Ishikawa (cell line): ENCODE results near the gene XRCC5.

Experiments used
- CEBPB ChIP-seq: IDR thresholded peaks from 2 replicates; pipeline ENCODE4 v1.6.1; 2012
- CREB1 ChIP-seq: IDR thresholded peaks from 2 replicates; pipeline ENCODE4 v1.6.1; 2012; ENCODE audit warnings: low read depth
- EGR1 ChIP-seq: IDR thresholded peaks from 2 replicates; pipeline ENCODE4 v1.6.1; 2012
- EP300 ChIP-seq: IDR thresholded peaks from 2 replicates; pipeline ENCODE4 v1.6.1; 2012; ENCODE audit warnings: borderline replicate concordance
- FOXM1 ChIP-seq: IDR thresholded peaks from 2 replicates; pipeline ENCODE4 v1.6.1; 2012; ENCODE audit warnings: low read depth, borderline replicate concordance
- NFIC ChIP-seq: IDR thresholded peaks from 2 replicates; pipeline ENCODE4 v1.6.1; 2012
- RAD21 ChIP-seq: IDR thresholded peaks from 2 replicates; pipeline ENCODE4 v1.6.1; 2012; ENCODE audit warnings: low read depth
- TAF1 ChIP-seq: IDR thresholded peaks from 2 replicates; pipeline ENCODE4 v1.6.1; 2012; ENCODE audit warnings: low read depth, mild to moderate bottlenecking
- TCF12 ChIP-seq: IDR thresholded peaks from 2 replicates; pipeline ENCODE4 v1.6.1; 2012; ENCODE audit warnings: low read depth
- TEAD4 ChIP-seq: IDR thresholded peaks from 2 replicates; pipeline ENCODE4 v1.6.1; 2012
- YY1 ChIP-seq: IDR thresholded peaks from 2 replicates; pipeline ENCODE4 v1.6.1; 2012; ENCODE audit warnings: low read depth
- ZBTB7A ChIP-seq: IDR thresholded peaks from 2 replicates; pipeline ENCODE4 v1.6.1; 2012; ENCODE audit warnings: low read depth
- TF ChIP-seq, protein P1 (sequence below): IDR thresholded peaks from 2 replicates; pipeline ENCODE4 v1.6.1; 2012
- TF ChIP-seq, protein P2 (sequence below): IDR thresholded peaks from 2 replicates; pipeline ENCODE4 v1.6.1; 2012
- TF ChIP-seq, protein P3 (sequence below): IDR thresholded peaks from 2 replicates; pipeline ENCODE4 v1.6.1; 2012; ENCODE audit warnings: low read depth, mild to moderate bottlenecking

The XRCC5 gene

DNA sequence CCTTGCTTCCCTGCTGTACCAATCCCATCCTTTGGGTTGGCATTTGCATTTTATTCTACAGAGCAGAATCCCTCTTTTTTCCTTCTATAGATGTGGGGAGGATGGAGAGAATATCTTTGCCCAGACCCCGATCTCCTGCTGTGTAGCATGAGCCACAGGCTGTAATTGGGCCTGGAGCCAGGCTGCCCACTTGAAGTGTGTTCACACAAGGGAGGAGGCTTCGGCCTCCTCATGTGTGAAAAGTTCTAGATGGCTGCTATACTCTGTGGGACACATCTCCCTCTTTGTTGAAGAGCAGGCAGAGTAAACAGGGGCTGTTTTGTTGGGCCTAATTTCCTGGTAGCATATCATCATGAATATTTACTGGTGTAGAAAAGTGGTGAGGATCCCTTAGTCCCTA is 126.3 kb downstream of the XRCC5 start:
- TF ChIP-seq, protein P1, sequence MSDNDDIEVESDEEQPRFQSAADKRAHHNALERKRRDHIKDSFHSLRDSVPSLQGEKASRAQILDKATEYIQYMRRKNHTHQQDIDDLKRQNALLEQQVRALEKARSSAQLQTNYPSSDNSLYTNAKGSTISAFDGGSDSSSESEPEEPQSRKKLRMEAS: no peak
- no peak for TF ChIP-seq NFIC
- no peak for TF ChIP-seq CREB1
- TF ChIP-seq EP300: no peak
- TF ChIP-seq EGR1: no peak
- no peak for TF ChIP-seq TAF1
- no peak for TF ChIP-seq FOXM1
- TF ChIP-seq, protein P2, sequence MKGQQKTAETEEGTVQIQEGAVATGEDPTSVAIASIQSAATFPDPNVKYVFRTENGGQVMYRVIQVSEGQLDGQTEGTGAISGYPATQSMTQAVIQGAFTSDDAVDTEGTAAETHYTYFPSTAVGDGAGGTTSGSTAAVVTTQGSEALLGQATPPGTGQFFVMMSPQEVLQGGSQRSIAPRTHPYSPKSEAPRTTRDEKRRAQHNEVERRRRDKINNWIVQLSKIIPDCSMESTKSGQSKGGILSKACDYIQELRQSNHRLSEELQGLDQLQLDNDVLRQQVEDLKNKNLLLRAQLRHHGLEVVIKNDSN: no peak
- TF ChIP-seq, protein P3, sequence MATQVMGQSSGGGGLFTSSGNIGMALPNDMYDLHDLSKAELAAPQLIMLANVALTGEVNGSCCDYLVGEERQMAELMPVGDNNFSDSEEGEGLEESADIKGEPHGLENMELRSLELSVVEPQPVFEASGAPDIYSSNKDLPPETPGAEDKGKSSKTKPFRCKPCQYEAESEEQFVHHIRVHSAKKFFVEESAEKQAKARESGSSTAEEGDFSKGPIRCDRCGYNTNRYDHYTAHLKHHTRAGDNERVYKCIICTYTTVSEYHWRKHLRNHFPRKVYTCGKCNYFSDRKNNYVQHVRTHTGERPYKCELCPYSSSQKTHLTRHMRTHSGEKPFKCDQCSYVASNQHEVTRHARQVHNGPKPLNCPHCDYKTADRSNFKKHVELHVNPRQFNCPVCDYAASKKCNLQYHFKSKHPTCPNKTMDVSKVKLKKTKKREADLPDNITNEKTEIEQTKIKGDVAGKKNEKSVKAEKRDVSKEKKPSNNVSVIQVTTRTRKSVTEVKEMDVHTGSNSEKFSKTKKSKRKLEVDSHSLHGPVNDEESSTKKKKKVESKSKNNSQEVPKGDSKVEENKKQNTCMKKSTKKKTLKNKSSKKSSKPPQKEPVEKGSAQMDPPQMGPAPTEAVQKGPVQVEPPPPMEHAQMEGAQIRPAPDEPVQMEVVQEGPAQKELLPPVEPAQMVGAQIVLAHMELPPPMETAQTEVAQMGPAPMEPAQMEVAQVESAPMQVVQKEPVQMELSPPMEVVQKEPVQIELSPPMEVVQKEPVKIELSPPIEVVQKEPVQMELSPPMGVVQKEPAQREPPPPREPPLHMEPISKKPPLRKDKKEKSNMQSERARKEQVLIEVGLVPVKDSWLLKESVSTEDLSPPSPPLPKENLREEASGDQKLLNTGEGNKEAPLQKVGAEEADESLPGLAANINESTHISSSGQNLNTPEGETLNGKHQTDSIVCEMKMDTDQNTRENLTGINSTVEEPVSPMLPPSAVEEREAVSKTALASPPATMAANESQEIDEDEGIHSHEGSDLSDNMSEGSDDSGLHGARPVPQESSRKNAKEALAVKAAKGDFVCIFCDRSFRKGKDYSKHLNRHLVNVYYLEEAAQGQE: no peak
- no peak for TF ChIP-seq TEAD4
- no peak for TF ChIP-seq TCF12
- no peak for TF ChIP-seq ZBTB7A
- no peak for TF ChIP-seq RAD21
- no peak for TF ChIP-seq CEBPB

DNA sequence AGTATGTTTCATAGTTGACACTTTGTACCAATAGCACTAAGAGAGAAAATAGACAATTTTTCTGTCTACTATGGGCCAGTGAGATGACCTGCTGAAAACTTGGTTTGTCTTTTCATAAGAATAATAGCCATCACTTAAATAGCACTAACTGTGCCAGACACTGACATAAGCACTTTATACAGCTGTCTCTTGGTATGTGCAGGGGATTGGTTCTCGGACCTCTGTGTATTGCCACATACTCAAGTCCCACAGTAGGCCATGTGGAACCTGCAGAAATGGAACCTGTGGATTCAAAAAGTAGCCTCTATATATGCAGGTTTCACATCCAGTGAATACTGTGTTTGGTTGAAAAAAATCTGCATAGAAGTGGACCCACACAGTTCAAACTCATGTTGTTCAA is 126.7 kb downstream of the XRCC5 start:
- TF ChIP-seq CREB1: no peak
- no peak for TF ChIP-seq ZBTB7A

DNA sequence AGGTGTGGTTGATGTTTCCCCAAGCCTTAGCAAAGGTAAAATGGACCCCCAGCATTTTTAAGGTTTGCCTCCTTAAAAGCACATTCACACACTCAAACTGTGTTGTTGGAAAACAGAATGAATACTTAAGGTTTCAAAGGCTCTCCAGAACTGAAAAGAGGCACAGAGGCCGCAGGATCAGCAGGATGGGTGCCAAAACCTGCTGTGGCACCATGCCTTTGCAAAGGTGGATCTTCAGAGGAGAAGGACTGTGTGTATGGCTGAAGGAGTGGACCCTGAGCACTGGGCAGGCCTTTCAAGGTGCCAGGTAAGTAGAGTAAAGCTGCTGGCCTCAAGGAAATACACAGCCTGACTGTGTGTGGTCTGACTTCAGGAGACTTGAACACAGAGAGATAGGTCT is 127.3 kb downstream of the XRCC5 start:
- TF ChIP-seq YY1: no peak
- TF ChIP-seq, protein P3: no peak
- TF ChIP-seq ZBTB7A: no peak
- TF ChIP-seq FOXM1: no peak
- TF ChIP-seq TAF1: no peak
- no peak for TF ChIP-seq EGR1
- no peak for TF ChIP-seq CREB1
- TF ChIP-seq, protein P1: no peak
- no peak for TF ChIP-seq CEBPB
- TF ChIP-seq EP300: no peak
- TF ChIP-seq, protein P2: no peak
- no peak for TF ChIP-seq TCF12
- no peak for TF ChIP-seq TEAD4

DNA sequence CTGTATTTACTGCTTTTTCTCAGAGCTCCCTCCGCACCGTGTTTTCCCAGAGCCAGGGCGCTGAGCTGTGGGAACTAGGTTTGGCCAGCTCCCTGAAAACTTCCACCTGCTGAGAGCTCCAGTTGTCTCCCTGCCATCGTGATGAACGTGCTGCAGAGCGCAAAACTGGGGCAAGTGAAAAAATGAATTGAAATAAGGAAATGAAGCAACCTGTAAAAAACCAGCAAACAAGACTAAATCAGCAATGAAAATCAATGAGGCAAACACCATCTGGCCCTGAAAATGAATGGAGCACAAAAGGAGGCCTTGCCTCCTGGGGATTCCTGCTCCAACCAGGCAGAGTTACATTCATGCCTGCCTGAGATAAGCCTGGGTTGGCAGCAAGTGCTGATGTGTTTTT is 133.2 kb downstream of the XRCC5 start:
- TF ChIP-seq FOXM1 (no peak), TCF12 (no peak), RAD21 (no peak), TEAD4 (no peak), CEBPB (no peak), YY1 (no peak), CREB1 (no peak), EP300 (no peak), EGR1 (no peak), ZBTB7A (no peak), NFIC (no peak), TAF1 (no peak)
- TF ChIP-seq, protein P2: no peak
- TF ChIP-seq, protein P3: no peak
- TF ChIP-seq, protein P1: no peak
